Ascending aorta (tissue), 2 donors: ENCODE results near the gene MTMR12. TPM values are rescaled to one million over a fixed set of nuclear protein-coding genes. Genes with fewer than 3 reads are reported as not detected.
A peak's percentile ranks its signal among the peaks of the same experiment; 100 is the strongest.
"Not testable (repeated sequence)": the region's sequence is repeated elsewhere in the genome, so short reads cannot be mapped to it uniquely, and the experiment has no call there.

Source experiments
- DNase-seq, 2 donors: peaks; one replicate each; pipeline ENCODE4 v3.0.0-alpha.2; 2019; ENCODE audit warnings: low spot score in 2 of 2
- H3K27ac ChIP-seq, 2 donors: fragments of 200-600 bp; sonication (generic); one replicate each; pipeline ENCODE4 v1.5.1; 2016 to 2017; ENCODE audit warnings: mild to moderate bottlenecking in 1 of 2
- H3K27me3 ChIP-seq: fragments of 200-600 bp; sonication (generic); one replicate; pipeline ENCODE4 v1.5.1; 2017
- H3K36me3 ChIP-seq, 2 donors: fragments of 200-600 bp; sonication (generic); one replicate each; pipeline ENCODE4 v1.5.1; 2016
- H3K4me1 ChIP-seq, 2 donors: fragments of 200-600 bp; sonication (generic); one replicate each; pipeline ENCODE4 v1.5.1; 2016 to 2017; ENCODE audit warnings: mild to moderate bottlenecking in 1 of 2
- H3K4me3 ChIP-seq, 2 donors: fragments of 200-600 bp; sonication (generic); one replicate each; pipeline ENCODE4 v1.5.1; 2016 to 2017; ENCODE audit warnings: mild to moderate bottlenecking in 1 of 2
- H3K9me3 ChIP-seq, 2 donors: fragments of 200-600 bp; sonication (generic); one replicate each; pipeline ENCODE4 v1.5.1; 2016
- intact Hi-C: fragments of 100-400 bp; cut with DNase I; formaldehyde crosslinking; loops from one replicate; pipeline ENCODE4 v1.15.1; 2023
- total RNA-seq: library from RNA; depleted of rRNA; stranded (reverse); fragments of >200 nt; gene quantifications from one replicate; pipeline ENCODE4 v1.1.0, GENCODE V29; 2016
- TF ChIP-seq, protein P1 (sequence below), 3 experiments: fragments of 200-600 bp in 2 of 3; fragments of 450-650 bp in 1 of 3; sonication (generic) in 2 of 3; IDR thresholded peaks; one replicate each; pipeline ENCODE4 v1.5.1; 2016 to 2019; ENCODE audit warnings: antibody characterized with exemption in 3 of 3, mild to moderate bottlenecking in 1 of 3, moderate library complexity in 1 of 3

Gene MTMR12
- total RNA-seq, 1 donor from 2014 or later: 19.5 TPM

DNA sequence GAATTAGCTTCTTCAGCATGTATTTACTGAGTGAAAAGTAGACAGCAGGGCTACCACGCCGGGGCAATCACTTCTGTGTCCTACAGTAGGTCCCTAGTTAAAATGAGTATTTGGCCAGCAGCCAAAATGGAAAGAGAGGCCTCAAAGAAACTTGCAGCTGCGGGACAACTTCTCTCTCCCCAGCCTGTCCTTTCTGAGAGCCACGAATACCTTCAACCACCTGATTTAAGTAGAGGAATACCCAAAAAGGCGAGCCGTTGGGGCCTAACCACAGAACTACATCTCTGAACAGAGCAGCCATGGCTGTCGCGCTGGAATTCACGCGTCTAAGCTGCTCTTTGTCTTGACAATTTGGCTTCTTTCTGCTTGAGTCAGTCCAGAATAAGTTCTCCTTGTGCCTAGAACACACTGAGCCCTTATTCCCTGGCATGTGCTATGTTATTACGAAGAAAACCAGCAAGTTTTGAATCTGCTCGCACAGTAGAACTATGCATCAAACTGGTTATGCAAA, 94.8 kb downstream of the MTMR12 start:
- Histone ChIP-seq H3K27ac (peak overlapping the region in 1 of 2 donors; percentile 17), H3K9me3 (no peaks in the 10 kb centered on the region)
- no peak for DNase-seq

DNA sequence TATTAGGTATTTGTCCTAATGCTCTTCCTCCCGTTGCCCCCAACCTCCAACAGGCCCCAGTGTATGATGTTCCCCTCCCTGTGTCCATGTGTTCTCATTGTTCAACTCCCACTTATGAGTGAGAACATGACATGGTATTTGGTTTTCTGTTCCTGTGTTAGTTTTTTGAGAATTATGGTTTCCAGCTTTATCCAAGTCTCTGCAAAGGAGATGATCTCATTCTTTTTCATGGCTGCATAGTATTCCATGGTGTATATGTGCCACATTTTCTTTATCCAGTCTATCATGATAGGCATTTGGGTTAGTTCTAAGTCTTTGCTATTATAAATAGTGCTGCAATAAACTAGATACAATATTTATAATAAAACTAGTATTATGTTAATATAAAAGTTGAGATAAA, 98.4 kb downstream of the MTMR12 start:
- H3K9me3 ChIP-seq, H3K27ac ChIP-seq, H3K27me3 ChIP-seq, DNase-seq, H3K4me3 ChIP-seq, H3K4me1 ChIP-seq, intact Hi-C loops, H3K36me3 ChIP-seq: not testable (repeated sequence)

More for the DNA sequence above, 94.8 kb downstream of the MTMR12 start:
- Histone ChIP-seq H3K4me3 (no peak overlapping the region), H3K4me1 (peaks cover 0 to 4% of the 10 kb centered on the region in 2 donors), H3K36me3 (no peaks in the 10 kb centered on the region), H3K27me3 (no peaks in the 10 kb centered on the region)
- TF ChIP-seq, protein P1, sequence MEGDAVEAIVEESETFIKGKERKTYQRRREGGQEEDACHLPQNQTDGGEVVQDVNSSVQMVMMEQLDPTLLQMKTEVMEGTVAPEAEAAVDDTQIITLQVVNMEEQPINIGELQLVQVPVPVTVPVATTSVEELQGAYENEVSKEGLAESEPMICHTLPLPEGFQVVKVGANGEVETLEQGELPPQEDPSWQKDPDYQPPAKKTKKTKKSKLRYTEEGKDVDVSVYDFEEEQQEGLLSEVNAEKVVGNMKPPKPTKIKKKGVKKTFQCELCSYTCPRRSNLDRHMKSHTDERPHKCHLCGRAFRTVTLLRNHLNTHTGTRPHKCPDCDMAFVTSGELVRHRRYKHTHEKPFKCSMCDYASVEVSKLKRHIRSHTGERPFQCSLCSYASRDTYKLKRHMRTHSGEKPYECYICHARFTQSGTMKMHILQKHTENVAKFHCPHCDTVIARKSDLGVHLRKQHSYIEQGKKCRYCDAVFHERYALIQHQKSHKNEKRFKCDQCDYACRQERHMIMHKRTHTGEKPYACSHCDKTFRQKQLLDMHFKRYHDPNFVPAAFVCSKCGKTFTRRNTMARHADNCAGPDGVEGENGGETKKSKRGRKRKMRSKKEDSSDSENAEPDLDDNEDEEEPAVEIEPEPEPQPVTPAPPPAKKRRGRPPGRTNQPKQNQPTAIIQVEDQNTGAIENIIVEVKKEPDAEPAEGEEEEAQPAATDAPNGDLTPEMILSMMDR (IDR thresholded peaks at IDR 0.05): no peak
- intact Hi-C loops: no loop called here

DNA sequence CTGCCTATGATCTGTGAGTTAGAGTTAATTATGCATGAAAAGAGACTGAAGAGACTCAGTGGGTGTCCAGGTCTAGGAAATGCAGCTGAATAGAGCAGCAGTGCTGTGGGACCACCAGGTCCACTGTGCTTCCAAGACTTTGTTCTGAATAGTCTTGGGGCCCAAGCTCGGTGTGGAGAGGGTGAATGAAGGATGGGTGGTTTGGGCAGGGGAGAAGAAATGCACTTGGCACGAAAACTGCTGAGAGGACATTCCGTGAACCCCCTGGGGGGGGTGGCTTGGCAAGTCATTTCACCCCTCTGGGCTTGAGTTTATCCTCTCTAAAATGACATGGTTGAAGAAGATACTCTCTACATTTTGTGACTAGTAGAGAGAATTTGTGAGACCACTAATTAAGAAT, 102.6 kb downstream of the MTMR12 start:
- Histone ChIP-seq H3K4me1 (peaks cover 0 to 5% of the 10 kb centered on the region in 2 donors), H3K27ac (no peak overlapping the region), H3K36me3 (no peaks in the 10 kb centered on the region), H3K9me3 (no peaks in the 10 kb centered on the region), H3K27me3 (no peaks in the 10 kb centered on the region), H3K4me3 (no peak overlapping the region)
- TF ChIP-seq, protein P1 (IDR thresholded peaks at IDR 0.05): no peak
- intact Hi-C loops: no loop called here
- DNase-seq: no peak

DNA sequence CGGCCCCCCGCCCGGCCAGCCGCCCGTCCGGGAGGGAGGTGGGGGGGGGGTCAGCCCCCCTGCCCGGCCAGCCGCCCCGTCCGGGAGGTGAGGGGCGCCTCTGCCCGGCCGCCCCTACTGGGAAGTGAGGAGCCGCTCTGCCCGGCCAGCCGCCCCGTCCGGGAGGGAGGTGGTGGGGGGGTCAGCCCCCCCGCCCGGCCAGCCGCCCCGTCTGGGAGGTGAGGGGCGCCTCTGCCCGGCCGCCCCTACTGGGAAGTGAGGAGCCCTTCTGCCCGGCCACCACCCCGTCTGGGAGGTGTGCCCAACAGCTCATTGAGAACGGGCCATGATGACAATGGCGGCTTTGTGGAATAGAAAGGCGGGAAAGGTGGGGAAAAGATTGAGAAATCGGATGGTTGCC, 103.9 kb downstream of the MTMR12 start:
- H3K4me1 ChIP-seq, intact Hi-C loops, H3K36me3 ChIP-seq, H3K27me3 ChIP-seq, H3K27ac ChIP-seq, DNase-seq, H3K9me3 ChIP-seq, H3K4me3 ChIP-seq: not testable (repeated sequence)

DNA sequence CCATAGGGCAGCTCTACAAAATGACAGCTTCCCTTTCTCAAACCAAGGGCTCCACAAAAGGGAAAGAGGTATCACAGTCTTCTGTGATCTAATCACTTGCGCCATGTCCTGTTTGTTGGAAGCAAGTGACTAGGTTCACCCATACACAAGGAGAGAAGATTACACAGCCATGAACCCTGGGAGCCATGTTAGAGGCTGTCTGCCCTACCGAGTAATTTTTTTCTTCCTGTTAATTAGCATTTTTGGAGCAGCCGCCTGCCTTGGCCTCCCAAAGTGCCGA, 105.4 kb downstream of the MTMR12 start:
- H3K36me3 ChIP-seq: no peaks in the 10 kb centered on the region
- TF ChIP-seq, protein P1 (IDR thresholded peaks at IDR 0.05): no peak
- H3K4me3 ChIP-seq: no peak overlapping the region

DNA sequence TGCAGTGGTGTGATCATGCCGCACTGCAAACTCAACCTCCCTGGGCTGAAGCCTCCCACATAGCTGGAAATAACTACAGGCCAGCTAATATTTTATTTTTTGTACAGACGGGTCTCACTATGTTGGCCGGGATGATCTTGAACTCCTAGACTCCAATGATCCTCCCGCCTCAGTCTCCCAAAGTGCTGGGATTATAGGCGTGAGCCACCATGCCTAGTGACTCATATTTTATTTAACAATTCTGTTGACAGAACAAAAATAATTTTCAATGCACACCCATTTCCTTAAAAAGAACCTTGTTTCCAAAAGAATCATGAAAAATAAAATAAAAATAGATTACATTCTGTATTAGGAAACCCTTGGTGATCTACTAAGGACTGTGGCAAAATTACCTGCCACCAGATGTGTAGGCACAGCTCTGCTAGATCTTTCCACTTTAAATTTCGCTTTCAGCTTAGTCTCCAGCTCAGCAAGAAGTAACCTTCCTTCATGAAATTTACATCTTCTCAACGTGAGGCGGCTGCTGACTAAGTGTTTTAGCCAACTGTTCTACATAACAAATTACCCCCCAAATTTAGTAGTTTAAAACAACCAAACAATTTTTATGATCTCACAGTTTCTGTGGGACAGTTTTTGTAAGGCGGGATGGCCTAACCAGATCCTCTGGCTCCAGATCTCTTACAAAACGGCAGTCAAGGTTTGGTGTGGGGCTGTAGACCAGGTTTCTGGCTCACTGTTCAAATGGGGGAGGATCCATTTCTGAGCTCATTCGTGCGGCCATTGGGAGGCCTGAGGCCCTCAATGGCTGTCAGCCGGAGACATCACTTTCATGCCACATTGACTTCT, 106.0 kb downstream of the MTMR12 start:
- H3K4me1 ChIP-seq: peaks cover 0 to 13% of the 10 kb centered on the region in 2 donors
- intact Hi-C loops: no loop called here
- TF ChIP-seq, protein P1 (IDR thresholded peaks at IDR 0.05): no peak
- no peaks in the 10 kb centered on the region for H3K9me3 ChIP-seq
- no peak overlapping the region for H3K27ac ChIP-seq
- H3K36me3 ChIP-seq: no peaks in the 10 kb centered on the region
- DNase-seq: no peak
- H3K4me3 ChIP-seq: no peak overlapping the region
- H3K27me3 ChIP-seq: no peaks in the 10 kb centered on the region

More for the DNA sequence above, 105.4 kb downstream of the MTMR12 start:
- Histone ChIP-seq H3K27me3 (no peaks in the 10 kb centered on the region), H3K9me3 (no peaks in the 10 kb centered on the region), H3K27ac (no peak overlapping the region), H3K4me1 (peaks cover 0 to 11% of the 10 kb centered on the region in 2 donors)
- DNase-seq: no peak
- intact Hi-C loops: no loop called here
